Medulla oblongata (tissue), 1 donor: ENCODE measurements around the gene PTPN3.
A peak's percentile ranks its signal among the peaks of the same experiment; 100 is the strongest.

Source experiments
- DNase-seq: peaks from one replicate; pipeline ENCODE4 v3.0.0-alpha.2; 2015; ENCODE audit errors: extremely low spot score

Gene PTPN3

DNA sequence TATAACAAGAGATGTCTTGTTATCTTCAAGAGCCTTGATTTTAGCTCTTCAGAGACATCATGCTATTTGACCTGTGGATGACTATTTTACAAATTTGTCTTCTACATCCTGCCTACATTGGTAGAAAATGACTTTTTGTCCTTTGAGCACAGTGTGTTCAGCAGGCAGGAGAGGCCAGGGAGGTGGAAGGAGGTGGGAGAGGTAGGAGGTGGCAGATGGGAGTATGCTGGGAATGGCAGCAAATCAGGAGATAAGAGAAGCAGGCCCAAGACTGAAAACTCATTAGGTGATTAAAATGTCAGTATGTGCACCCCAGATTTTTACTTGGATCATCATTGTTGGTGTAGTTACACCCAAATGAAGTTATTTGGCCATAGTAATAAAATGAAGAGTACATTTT is 44.1 kb downstream of the PTPN3 start:
- DNase-seq, result no peak

DNA sequence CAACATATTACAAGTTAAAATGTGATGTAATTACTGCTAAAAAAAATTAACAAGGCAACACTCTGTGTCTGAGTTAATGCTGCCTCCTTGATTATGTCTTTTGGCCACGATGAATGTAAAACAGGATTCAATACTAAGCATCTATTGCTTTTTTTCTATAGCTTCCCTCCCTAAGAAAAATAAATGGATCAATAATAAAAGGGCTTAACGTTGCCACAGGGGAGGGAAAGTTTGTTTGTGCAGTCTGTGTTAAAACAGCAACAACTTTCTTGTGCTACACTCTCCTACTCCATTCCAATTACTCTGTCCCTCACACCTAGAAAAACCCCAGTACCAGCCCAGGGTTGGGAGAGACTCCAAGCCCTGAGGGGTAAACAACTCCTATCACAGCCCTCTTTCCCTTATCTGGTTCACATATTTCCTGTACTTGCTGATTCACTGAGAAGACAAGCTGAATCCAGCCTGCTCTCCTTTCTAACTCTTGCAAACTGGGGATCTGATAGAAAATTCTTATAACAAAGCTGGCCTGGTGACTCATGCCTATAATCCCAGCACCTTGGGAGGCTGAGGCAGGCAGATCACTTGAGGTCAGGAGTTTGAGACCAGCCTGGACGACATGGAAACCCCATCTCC is 44.8 kb downstream of the PTPN3 start:
- no peak for DNase-seq

DNA sequence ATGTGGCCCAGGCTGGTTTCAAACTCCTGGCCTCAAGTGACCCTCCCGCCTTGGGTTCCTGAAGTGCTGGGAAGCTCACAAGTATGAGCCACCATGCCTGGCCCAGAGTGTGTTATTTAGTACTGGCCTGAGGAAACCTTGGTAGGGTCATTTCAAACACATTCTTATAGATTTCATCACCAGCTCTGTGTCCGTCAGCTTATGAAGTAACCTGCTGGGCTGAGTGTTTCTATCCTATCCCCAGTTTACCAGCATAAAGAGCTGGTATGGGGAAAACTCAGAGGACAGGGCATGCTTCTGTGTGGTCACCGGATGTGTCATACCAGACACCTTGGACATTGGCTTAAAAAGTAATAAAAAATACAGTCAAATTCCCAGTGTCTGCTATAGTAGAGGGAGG is 45.3 kb downstream of the PTPN3 start:
- no peak for DNase-seq

DNA sequence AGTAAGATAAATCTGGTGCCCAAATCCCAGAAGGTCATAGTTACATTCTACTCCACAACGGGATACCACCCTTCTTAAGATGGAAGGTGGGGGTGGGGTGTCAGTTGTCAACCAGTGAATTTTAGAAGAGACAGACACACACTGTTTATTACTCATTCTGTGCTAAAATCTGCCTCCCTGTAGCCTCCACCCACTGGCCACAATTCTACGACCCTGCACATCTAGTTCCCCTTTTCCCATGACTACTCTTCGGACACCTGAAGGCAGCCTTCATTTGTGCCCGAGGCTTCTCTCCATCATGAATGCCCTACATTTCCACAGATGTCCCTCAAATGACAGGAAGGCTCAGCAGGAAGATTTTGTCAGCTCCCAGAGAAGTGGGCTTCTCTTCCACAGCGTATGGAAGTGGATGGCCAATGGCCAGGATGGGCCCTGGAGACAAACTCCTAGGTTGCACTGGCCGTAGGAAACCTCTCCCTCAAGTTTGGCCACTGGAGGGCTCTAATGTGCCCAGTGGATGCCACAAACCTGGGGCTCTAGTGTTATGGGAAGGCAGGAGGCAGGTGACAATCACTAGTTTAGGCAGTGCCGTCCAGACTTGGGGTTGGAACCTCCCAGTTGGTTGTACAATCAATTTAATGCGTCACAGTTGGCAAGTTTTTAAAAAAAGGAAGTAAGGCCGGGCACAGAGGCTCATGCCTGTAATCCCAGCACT is 46.6 kb downstream of the PTPN3 start:
- DNase-seq, result no peak

DNA sequence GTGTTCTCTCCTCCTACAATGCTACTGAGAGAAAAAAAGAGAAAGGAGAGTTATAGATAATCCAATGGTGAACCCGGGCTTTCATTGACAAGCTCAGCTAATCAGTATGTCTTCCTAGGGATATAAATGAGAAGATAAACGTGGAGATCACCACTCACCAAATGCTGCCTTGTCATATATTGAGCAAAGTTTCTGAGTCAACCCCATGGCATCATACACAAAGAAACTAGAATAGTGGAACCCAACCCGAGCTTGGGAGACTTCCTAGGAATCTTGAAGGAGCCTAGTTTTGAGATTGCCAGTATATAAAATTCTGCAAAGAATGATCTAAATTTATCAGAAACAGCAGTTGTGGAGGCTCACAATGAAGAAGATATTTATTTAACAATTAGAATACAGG is 47.8 kb downstream of the PTPN3 start:
- DNase-seq, result no peak

DNA sequence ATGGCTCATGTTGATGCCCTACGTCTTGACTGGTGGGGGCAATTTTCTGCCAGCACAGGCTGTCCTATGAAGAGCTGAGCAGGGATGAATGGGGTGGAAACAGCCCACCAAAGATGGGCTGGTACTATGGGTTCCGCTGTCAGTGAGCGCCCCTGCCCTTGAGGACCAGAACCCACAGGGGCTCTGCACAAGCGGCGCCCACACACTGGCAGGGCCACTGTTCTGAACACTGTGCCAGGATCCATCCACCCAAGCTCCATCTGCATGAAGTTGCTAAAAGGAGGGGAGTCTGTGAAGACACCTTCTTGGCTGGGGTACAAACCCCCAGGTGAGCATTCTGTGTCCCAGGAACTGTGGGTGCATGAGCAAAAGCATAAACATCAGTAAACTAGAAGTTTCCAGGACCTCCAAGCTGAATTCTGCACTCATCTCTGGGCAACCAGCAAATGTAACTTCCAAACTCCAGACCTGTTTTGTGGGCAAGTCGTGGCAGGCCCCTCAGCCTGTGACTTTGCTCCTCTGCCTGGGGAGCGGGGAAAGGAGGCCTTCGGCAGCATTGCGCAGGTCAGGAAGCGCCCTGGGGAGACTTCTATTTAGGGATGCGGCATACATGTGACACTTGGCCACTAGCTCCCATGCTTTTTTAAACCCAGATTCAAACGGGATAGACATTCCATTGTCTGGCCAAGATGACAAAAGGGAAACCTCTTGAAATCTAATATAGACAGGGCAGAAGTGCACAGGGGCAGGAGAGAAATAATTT is 48.9 kb downstream of the PTPN3 start:
- DNase-seq, result no peak

DNA sequence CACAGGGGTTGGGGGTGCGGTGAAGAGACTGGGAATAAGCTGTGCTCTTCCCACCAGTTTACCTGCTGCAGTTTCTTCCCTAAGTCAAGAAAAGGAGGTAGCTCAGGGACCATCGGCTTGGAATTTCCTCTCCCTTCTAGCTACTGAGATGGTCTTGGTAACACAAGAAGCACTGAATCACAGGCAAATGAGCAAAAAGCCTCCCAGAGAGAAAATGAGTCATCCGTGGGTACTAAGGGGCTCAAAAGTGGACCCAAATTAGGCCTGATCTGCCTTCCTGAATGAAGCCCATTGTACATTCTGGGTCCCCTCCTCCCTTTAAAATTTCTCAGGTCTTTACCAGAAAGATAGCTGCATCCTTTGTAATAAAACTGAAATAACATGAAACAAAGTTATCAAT is 49.9 kb downstream of the PTPN3 start:
- DNase-seq, result no peak

DNA sequence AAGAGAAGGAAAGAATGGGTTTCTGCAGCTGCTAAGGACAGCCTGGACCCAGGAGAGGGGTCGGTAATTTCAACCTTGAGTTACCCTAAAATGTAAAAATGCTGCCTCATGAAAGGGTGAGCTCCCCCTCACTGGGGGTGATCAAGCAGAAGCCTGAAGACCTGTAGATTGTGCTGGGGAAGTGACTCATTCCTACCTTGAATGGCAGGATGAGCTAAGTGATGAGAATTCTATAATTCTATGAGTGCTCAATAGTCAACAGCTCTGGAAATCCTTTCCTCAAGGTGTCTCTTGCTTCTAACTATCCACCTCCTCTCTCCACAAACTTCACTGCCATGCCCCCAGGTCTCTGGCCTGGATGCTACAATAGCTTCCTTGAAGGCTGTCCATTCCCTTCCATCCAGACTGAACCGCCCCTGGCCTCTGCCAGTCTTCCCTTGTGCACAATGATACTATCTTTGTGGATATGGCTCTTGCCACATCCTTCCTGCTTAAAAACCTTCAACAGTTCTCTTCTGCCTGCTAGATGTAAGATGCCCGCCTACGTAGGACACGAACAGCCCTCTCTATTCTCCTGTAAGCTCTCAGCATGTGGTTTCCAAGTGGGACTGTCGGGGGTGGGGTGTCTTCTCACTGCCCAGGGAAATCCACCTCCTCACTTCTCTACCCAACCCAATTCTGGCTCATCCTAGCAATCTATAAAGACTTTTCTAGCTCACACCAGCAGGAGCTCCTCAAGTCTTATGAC is 50.6 kb downstream of the PTPN3 start:
- DNase-seq, result no peak

DNA sequence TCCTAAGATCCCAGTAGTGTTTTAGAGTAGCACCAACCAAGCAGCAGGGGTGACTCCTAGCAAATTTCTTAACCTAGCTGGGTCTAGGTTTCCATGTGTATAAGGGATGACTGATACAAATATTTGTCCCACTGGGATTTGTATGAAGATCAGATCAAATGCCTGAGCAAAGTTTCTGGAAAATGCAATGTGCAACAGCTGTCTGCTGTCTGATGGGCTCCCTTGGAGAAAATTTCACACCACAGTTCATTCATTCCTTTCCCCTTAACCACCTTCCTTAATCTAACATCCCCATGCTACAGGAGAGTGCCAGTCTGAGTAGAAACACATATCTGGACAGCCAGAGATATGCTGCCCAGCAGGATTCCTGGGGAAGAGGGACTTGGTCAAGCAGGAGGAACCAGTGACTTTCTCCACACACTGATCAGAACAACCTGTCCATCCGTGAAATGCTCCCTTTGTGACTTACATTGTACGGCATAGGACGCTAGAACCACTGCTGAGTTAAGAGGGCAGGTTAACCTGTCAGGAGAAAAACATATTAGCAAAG is 53.3 kb downstream of the PTPN3 start:
- no peak for DNase-seq

DNA sequence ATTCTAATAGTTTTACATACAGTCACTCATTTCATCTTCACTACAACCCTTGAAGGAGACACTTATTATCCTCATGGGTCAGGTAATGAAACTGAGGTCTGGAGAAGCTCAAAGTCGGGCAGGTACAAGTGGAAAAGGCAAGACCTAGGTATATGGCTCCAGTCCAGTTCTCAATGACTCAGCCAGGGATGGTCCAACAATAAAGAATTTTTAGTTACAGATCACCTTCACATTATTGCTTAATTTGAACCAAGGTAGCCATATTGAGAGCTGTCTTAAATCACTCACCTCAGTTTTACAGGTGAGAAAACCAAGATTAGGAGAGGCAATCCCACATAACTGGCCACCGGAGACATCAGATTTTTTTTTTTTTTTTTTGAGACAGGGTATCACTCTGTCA is 55.4 kb downstream of the PTPN3 start:
- no peak for DNase-seq

DNA sequence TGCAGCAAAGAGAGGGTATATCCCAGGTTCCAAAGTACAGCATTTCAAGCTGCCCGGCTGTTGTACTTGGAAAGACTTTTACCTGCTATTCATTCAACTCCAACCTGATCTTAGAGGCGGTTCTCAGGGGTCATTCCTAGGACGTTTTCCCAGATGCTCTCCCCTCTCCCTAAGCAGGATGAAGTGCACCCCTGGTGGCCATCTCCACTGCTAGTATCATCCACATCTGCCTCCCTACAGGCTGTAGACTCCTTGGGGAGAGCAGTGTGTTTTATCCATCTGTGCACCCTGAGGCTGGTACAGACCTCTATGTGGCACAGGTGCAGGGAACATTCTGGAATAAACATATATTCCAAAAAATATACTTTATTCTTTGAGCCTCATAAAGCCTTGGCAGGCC is 56.8 kb downstream of the PTPN3 start:
- no peak for DNase-seq

DNA sequence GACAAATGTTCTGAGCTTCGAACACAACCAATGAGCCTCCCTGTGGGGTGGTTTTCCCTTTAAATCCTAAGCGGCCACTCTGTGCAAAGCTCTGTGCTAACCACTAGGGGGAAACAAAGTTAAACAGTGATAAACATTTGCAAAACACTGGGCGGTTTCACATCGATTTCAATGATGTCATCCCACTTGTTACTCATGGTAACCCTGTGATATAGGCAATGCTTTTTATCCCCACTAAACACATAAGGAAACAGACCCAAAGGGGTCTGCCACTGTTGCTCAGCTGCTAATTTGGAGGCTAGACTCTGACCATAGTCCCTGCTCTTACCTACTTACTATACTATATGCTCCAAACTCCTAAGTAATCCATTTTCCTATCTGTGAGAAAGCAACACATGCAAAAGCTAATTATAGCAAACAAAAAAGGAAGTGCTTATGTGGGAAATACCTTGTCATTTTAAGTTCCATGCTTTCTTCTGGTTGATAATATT is 57.3 kb downstream of the PTPN3 start:
- DNase-seq, result peak; percentile 76

DNA sequence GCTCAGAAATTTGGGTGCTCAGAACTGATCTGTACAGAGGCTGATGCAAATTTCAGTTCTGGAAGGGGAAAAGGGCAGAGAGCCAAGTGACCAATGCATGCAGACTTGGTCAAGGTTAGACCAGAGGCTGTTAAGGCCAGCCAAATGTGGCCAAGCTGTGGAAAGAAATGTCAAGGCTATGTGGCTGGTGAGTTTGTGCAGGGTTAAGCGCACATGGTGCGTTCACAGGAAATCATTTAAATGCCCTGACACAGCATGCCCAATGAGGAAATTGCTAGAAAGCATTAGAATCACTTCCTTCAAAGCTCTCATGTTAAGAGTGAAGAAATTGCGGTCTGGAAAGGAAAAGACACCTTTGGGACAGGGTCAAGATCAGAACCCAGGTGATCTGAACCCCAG is 58.0 kb downstream of the PTPN3 start:
- peak; percentile 43 for DNase-seq

DNA sequence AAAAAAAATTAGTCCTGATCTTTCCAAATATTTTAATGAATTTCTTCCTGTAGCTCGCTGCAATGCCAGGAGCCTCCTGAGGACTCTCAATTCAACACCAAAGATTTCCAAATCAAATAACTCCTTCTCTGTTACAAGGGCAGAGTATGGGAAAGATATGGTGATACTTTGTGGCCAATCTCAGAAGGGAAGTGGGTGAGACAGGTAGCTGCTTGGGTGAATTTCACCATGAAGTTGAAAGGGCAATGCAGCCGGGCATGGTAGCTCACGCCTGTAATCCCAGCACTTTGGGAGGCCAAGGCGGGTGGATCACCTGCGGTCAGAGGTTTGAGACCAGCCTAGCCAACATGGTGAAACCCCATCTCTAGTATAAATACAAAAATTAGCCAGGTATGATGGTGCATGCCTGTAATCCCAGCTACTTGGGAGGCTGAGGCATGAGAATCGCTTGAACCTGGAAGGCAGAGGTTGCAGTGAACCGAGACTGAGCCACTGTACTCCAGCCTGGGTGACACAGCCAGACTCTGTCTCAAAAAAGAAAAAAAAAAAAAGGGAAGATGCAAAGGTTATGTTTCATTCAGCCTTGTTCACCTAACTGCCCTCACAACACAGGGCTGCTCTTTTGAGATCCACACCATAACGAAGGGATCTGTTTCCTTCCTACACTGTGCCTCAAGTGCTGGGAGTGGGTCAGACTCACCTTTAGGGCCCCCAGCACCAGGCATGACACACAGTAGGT is 58.6 kb downstream of the PTPN3 start:
- no peak for DNase-seq

DNA sequence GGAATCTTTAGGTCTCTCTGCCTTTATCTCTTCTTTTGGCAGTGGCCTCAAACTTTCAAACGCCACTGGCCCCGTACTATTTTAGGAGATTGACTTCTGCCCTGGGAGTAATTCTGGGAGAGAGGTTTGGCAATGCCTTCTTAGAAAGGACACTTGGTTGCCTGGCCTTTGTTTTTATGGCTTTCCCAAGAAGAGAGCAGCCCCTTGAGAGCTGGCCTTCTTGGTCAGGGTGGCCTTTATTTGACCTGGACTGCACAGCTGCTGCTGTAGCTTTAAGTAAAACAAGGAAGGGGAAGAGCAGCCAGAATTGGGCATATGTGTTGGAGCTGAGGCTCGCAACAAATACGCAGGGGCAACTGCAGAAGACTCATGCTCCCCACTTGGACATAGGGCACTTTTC is 60.8 kb downstream of the PTPN3 start:
- DNase-seq, result no peak

DNA sequence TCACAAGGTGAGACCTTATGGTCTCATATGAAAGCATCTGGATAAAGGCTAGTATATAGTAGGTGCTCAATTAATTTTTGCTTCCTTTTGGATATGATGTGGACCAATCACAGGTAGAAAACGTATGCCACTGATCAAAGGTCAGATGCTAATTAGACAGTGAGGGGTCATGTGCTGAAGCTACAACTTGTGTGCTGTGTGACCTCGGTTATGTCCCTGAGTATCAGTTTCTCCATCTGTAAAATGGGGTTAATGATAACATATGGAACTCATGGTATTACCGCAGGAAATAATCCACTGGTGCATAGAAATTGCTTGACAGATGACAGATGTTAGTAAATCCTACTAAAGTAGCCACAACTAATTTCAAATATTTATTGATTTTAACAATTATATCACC is 62.0 kb downstream of the PTPN3 start:
- DNase-seq, result no peak

DNA sequence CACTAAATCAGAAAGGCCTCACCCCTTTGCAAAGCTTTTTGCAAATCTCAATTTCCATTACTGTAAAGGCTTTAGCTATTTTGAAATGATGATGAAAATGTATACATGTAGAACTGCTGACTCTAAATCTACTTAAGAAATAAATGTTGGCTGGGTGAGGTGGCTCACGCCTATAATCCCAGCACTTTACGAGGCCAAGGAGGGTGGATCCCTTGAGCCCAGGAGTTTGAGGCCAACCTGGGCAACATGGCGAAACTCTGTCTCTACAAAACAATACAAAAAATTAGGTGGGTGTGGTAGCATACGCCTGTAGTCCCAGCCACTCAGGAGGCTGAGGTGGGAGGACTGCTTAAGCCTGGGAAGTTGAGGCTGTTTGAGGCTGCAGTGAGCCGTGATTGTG is 64.6 kb downstream of the PTPN3 start:
- DNase-seq, result no peak

DNA sequence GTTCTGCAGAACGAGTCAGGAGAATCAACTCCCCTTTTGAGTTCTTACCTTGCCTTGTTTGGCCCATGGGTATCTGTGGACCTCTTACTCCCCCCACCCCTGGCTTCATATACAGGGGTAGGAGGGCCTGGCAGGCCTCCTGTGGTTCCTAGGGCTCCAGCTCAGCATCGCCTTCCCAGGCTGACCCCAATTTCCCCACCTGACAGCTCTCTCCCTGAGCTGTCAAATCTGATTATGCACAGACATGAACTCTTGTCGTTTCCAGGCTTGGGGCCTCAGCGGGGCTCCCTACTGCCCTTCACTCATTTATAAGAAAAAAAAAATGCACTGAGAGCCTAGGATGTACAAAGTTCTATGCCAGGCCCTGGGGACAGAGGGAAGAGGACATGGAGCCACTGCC is 67.9 kb downstream of the PTPN3 start:
- no peak for DNase-seq

DNA sequence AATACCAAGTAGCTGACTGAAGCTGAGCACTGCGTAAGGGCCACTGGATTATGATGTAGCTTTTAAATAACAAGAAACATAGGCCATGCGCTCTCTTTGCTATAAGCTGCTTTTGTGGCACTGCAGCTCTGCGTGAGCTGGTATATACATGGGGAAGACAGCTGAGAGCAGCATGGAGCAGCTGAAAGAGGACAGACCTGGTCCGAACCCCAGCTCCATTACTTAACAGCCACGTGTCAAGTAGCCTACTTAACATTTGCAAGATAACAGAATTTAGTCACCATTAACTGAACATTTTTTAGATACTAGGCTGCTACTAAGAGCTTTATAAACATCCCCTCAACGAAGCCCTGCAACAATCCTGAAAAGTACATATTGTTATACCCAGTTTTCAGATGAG is 69.3 kb downstream of the PTPN3 start:
- DNase-seq, result no peak

DNA sequence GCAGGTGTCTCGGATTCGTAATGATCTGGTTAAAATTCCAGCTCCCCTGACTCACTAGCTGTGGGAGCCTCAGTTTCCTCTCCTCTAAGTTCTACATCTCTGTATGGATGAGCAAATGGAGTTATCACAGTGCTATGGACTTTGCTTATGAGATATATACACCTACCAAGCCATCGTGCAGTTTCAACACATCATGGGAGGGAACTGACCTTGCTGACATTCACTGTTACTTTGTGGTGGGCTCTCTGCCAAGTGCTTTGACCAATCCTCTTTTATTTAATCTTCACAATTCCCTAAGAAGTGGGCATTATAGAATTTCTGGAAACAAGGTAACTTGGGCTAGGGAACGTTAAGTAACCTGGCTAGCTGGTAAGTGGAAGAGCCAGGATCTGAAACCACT is 70.2 kb downstream of the PTPN3 start:
- no peak for DNase-seq
